HepG2 (cell line): ENCODE results near the gene ABCF1. TPM values are rescaled to one million over a fixed set of nuclear protein-coding genes. Genes with fewer than 3 reads are reported as not detected.

ENCODE experiments used
- CEBPB ChIP-seq: IDR thresholded peaks from 2 replicates; pipeline ENCODE4 v1.6.1; 2011; ENCODE audit warnings: low read depth, low read length, improper control_type of control experiment, borderline replicate concordance
- CTCF ChIP-seq: sonication (generic); formaldehyde crosslinking; IDR thresholded peaks from 2 replicates; pipeline ENCODE4 v1.5.0; 2020; ENCODE audit warnings: mild to moderate bottlenecking, missing genetic modification reagents, moderate library complexity
- HMGXB3 ChIP-seq: sonication (generic); formaldehyde crosslinking; IDR thresholded peaks from 2 replicates; pipeline ENCODE4 v1.4.0; 2020; ENCODE audit warnings: missing genetic modification reagents, borderline replicate concordance
- SMYD3 ChIP-seq: sonication (generic); formaldehyde crosslinking; IDR thresholded peaks from 2 replicates; pipeline ENCODE4 v1.8.1; 2023; ENCODE audit warnings: mild to moderate bottlenecking, missing genetic modification reagents
- polyA plus RNA-seq, 8 experiments: library from polyadenylated mRNA; depleted of rRNA in 3 of 8; stranded (reverse) in 7 of 8; unstranded in 1 of 8; fragments of >200 nt; fragmentation: Illumina TruSeq in 4 of 8; extraction: Trizol in 4 of 8; gene quantifications; 2 replicates each; pipeline versions ENCODE4 v1.2.1 to v1.2.3, GENCODE V29; 2011 to 2016; ENCODE audit warnings: low read depth in 4 of 8, missing spikeins in 1 of 8, mixed read lengths in 1 of 8; ENCODE audit not compliant: insufficient read depth in 1 of 8
- total RNA-seq, 5 experiments: library from RNA; depleted of rRNA; stranded (reverse); fragments of >200 nt; fragmentation: Illumina TruSeq; extraction: Trizol; gene quantifications; 2 replicates each; pipeline ENCODE4 v1.2.3, GENCODE V29; 2016; ENCODE audit warnings: low read depth in 1 of 5

The ABCF1 gene
- total and polyA plus RNA-seq, 2 of the 13 experiments (the other 11 are each of a cell fraction or from before 2014, with no cell fraction given) = 25.4 to 98.9 TPM

- TF ChIP-seq CTCF (CRISPR knock-in tag) = peak; percentile 94
- peak; percentile 35; the same call in 1 of the 2 replicates for TF ChIP-seq SMYD3
- 0 out of 2 replicates have a peak, but pooled peaks have one; percentile 32 for TF ChIP-seq HMGXB3
- no peak for TF ChIP-seq CEBPB
- TF ChIP-seq, all 625 proteins: peak for 60
Measured at GRCh38 chr6:30541515-30542403, 29.5 kb upstream of the ABCF1 start (continued).
